Caco-2 (cell line): ENCODE data around the gene TMEM200A. TPM values are rescaled to one million over a fixed set of nuclear protein-coding genes. Genes with fewer than 3 reads are reported as not detected.

Experiments used
- BruUV-seq: library from RNA; stranded (reverse); fragments of 400-500 nt; replicated peaks from 2 replicates; lab custom pipeline; 2021; lab: Mats Ljungman, UMichigan
- CTCF ChIA-PET: fragments of 300-600 bp; sonication (Branson Sonifier 250); formaldehyde crosslinking; loops from one replicate; lab custom pipeline; 2022; ENCODE audit warnings: antibody characterized with exemption; lab: Charles Lee
- POLR2A ChIA-PET: fragments of 300-600 bp; sonication (Branson Sonifier 250); formaldehyde crosslinking; loops from one replicate; lab custom pipeline; 2022; ENCODE audit warnings: antibody characterized with exemption; lab: Charles Lee
- DNase-seq, 2 experiments: peaks; one replicate each; pipeline versions ENCODE4 v3.0.0 to v3.0.0-alpha.2; 2020 to 2022
- H3K27me3 ChIP-seq: replicated peaks from 2 replicates; pipeline ENCODE4 v1.6.0; 2011; ENCODE audit warnings: low read length; ENCODE audit not compliant: control insufficient read depth, insufficient read depth
- H3K36me3 ChIP-seq: 2 replicates; pipeline ENCODE4 v1.5.1; 2011; ENCODE audit warnings: low read length; ENCODE audit not compliant: control insufficient read depth, insufficient read depth
- H3K4me1 ChIP-seq: fragments of 250-450 bp; sonication (Bioruptor Pico); 2 replicates; pipeline ENCODE4 v1.5.1; 2020; ENCODE audit warnings: mild to moderate bottlenecking
- H3K4me3 ChIP-seq: 2 replicates; pipeline ENCODE4 v1.5.1; 2011; ENCODE audit warnings: low read depth, mild to moderate bottlenecking, control low read depth, low read length
- H3K9me3 ChIP-seq: fragments of 250-450 bp; sonication (Bioruptor Pico); 2 replicates; pipeline ENCODE4 v1.5.1; 2020; ENCODE audit warnings: mild to moderate bottlenecking, moderate library complexity
- H3K27ac Mint-ChIP-seq: one replicate; pipeline ENCODE4 v1.8.0; 2022; ENCODE audit warnings: mixed read lengths; ENCODE audit not compliant: unreplicated experiment
- H3K27me3 Mint-ChIP-seq: one replicate; pipeline ENCODE4 v1.8.0; 2022; ENCODE audit warnings: mixed read lengths; ENCODE audit not compliant: insufficient read depth, unreplicated experiment
- H3K36me3 Mint-ChIP-seq: one replicate; pipeline ENCODE4 v1.8.0; 2022; ENCODE audit warnings: mild to moderate bottlenecking, mixed read lengths; ENCODE audit not compliant: insufficient read depth, unreplicated experiment
- H3K4me1 Mint-ChIP-seq: one replicate; pipeline ENCODE4 v1.8.0; 2022; ENCODE audit warnings: low read depth, mixed read lengths; ENCODE audit not compliant: unreplicated experiment
- H3K4me3 Mint-ChIP-seq: one replicate; pipeline ENCODE4 v1.8.0; 2022; ENCODE audit warnings: mild to moderate bottlenecking, moderate library complexity, mixed read lengths; ENCODE audit not compliant: unreplicated experiment
- H3K9me3 Mint-ChIP-seq: one replicate; pipeline ENCODE4 v1.8.0; 2022; ENCODE audit warnings: mixed read lengths; ENCODE audit not compliant: unreplicated experiment
- CTCF ChIP-seq, 2 experiments: fragments of 200-600 bp in 1 of 2; IDR thresholded peaks; 1 replicate in 1 of 2; 2 replicates in 1 of 2; pipeline versions ENCODE4 v1.5.1 to v1.8.0; 2011 to 2022; ENCODE audit warnings: antibody characterized with exemption in 1 of 2, control low read depth in 1 of 2, inconsistent platforms in 1 of 2, low read depth in 1 of 2, low read length in 1 of 2, mild to moderate bottlenecking in 1 of 2, moderate library complexity in 1 of 2; ENCODE audit not compliant: insufficient read depth in 1 of 2, severe bottlenecking in 1 of 2, unreplicated experiment in 1 of 2
- intact Hi-C: fragments of 100-400 bp; cut with micrococcal nuclease; formaldehyde crosslinking; loops from one replicate; pipeline ENCODE4 v1.10.0; 2022; ENCODE audit not compliant: unreplicated experiment
- total RNA-seq: library from RNA; stranded (reverse); gene quantifications from 2 replicates; pipeline ENCODE4 v1.2.3, GENCODE V29; 2022

The TMEM200A gene
- total RNA-seq, 1 experiment from 2014 or later: 16.3 TPM

DNA sequence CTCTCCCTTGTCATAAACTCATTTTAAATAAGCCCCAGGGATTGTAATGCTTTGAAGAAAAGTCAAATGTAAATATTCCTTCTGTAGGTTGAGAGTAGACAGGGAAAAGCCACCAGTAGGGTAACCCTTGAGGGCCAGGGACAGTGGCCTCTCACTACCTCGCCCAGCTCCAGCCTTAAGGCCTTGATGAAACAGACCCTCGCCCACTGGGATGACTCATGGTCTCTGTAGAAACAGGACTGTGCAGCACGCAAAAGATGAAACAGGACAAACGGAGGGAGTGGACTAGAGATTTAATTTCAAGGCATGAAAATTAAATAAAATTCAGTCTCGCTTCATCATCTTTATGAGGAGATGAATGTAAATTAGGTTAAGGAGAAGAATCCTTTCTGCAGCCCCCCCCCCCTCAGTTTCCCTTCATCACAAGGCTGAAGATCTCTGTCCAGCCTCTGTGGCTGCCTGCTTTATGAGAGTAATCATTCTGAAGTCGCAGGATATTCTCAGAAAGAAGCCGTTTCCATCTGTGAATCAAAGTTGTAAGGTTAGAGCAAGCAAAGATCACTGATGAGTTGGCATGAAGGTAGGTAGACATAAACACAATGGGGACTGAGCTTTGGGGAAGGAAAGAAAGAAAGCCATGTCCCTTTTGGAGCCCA is 60.4 kb downstream of the TMEM200A start:
- no peaks in the 10 kb centered on the region for H3K9me3 Mint-ChIP-seq
- intact Hi-C loops: loop anchor here (5.0 kb wide), 1 partner anchor 59 kb away; the partner anchor contains the start of gene TMEM200A
- DNase-seq: peak; percentile 36 to 43
- Histone ChIP-seq H3K36me3 (no peaks in the 10 kb centered on the region), H3K27me3 (no peaks in the 10 kb centered on the region), H3K4me3 (no peak overlapping the region), H3K4me1 (peaks cover 3% of the 10 kb centered on the region), H3K9me3 (no peaks in the 10 kb centered on the region)
- no peak overlapping the region for H3K27ac Mint-ChIP-seq
- BruUV-seq: no TSS peak
- no peak for TF ChIP-seq CTCF (IDR thresholded peaks at IDR 0.05; ENCODE audit: insufficient read depth in 1 of 2, low read depth in 1 of 2, low read length in 1 of 2, severe bottlenecking in 1 of 2, unreplicated experiment in 1 of 2)
- ChIA-PET CTCF (interaction anchor here (1.4 kb wide), 1 partner anchor 60 kb away, joined by 3 read pairs; the partner anchor contains the start of gene TMEM200A), POLR2A (no interaction called here)
- H3K4me1 Mint-ChIP-seq: peaks cover 22% of the 10 kb centered on the region
- peaks cover 6% of the 10 kb centered on the region for H3K36me3 Mint-ChIP-seq
- no peaks in the 10 kb centered on the region for H3K27me3 Mint-ChIP-seq
- H3K4me3 Mint-ChIP-seq: no peak overlapping the region

GRCh38 chr6:130431346-130431852 is 65.6 kb downstream of the TMEM200A start:
- BruUV-seq: no TSS peak
- ChIA-PET POLR2A (no interaction called here), CTCF (no interaction called here)
- H3K36me3 ChIP-seq: no peaks in the 10 kb centered on the region
- no peak overlapping the region for H3K4me3 Mint-ChIP-seq
- H3K27me3 ChIP-seq: no peaks in the 10 kb centered on the region
- no peaks in the 10 kb centered on the region for H3K27me3 Mint-ChIP-seq
- no peak for DNase-seq
- no peak for TF ChIP-seq CTCF (IDR thresholded peaks at IDR 0.05; ENCODE audit: insufficient read depth in 1 of 2, low read depth in 1 of 2, low read length in 1 of 2, severe bottlenecking in 1 of 2, unreplicated experiment in 1 of 2)
- H3K9me3 ChIP-seq: no peaks in the 10 kb centered on the region
- H3K4me1 ChIP-seq: peaks cover 10% of the 10 kb centered on the region
- no peak overlapping the region for H3K27ac Mint-ChIP-seq
- no peak overlapping the region for H3K4me3 ChIP-seq
- H3K36me3 Mint-ChIP-seq: peaks cover 6% of the 10 kb centered on the region
- intact Hi-C loops: no loop called here
- H3K4me1 Mint-ChIP-seq: no peaks in the 10 kb centered on the region
- H3K9me3 Mint-ChIP-seq: no peaks in the 10 kb centered on the region

GRCh38 chr6:130432838-130433237 is 67.0 kb downstream of the TMEM200A start:
- no TSS peak for BruUV-seq
- peaks cover 6% of the 10 kb centered on the region for H3K36me3 Mint-ChIP-seq
- intact Hi-C loops: no loop called here
- CTCF ChIA-PET: no interaction called here
- Histone ChIP-seq H3K36me3 (no peaks in the 10 kb centered on the region), H3K9me3 (no peaks in the 10 kb centered on the region), H3K4me3 (no peak overlapping the region), H3K4me1 (peaks cover 10% of the 10 kb centered on the region), H3K27me3 (no peaks in the 10 kb centered on the region)
- TF ChIP-seq CTCF (IDR thresholded peaks at IDR 0.05; ENCODE audit: insufficient read depth in 1 of 2, low read depth in 1 of 2, low read length in 1 of 2, severe bottlenecking in 1 of 2, unreplicated experiment in 1 of 2): no peak
- no peaks in the 10 kb centered on the region for H3K9me3 Mint-ChIP-seq
- H3K4me3 Mint-ChIP-seq: no peak overlapping the region
- DNase-seq: no peak
- POLR2A ChIA-PET: no interaction called here
- peaks cover 6% of the 10 kb centered on the region for H3K4me1 Mint-ChIP-seq
- H3K27me3 Mint-ChIP-seq: no peaks in the 10 kb centered on the region
- no peak overlapping the region for H3K27ac Mint-ChIP-seq
